Small intestine (tissue), 7 donors: ENCODE measurements around the gene C14orf180. TPM values are rescaled to one million over a fixed set of nuclear protein-coding genes. Genes with fewer than 3 reads are reported as not detected.

Source experiments
- DNase-seq, 2 donors: peaks; one replicate each; pipeline versions ENCODE4 v3.0.0 to v3.0.0-alpha.2; 2013
- FAIRE-seq: peaks from 2 replicates; lab custom pipeline; 2012; peaks lifted over from hg19 to GRCh38; lab: Jason Lieb, UNC
- H3K27ac ChIP-seq, 3 donors: one replicate each; pipeline ENCODE4 v1.5.1; 2013; ENCODE audit warnings: low read length in 2 of 3, mild to moderate bottlenecking in 2 of 3, control low read depth in 1 of 3, inconsistent platforms in 1 of 3, low read depth in 1 of 3, moderate library complexity in 1 of 3
- H3K27me3 ChIP-seq, 3 donors: one replicate each; pipeline ENCODE4 v1.6.1; 2013; ENCODE audit warnings: low read length in 3 of 3, inconsistent platforms in 1 of 3; ENCODE audit not compliant: control insufficient read depth in 3 of 3, insufficient read depth in 3 of 3
- H3K36me3 ChIP-seq, 3 donors: one replicate each; pipeline ENCODE4 v1.6.1; 2013; ENCODE audit warnings: low read length in 3 of 3, inconsistent platforms in 1 of 3, low read depth in 1 of 3, mild to moderate bottlenecking in 1 of 3, moderate library complexity in 1 of 3; ENCODE audit not compliant: control insufficient read depth in 3 of 3, insufficient read depth in 2 of 3
- H3K4me1 ChIP-seq, 3 donors: one replicate each; pipeline ENCODE4 v1.6.1; 2013; ENCODE audit warnings: low read length in 2 of 3, inconsistent platforms in 1 of 3, low read depth in 1 of 3, mild to moderate bottlenecking in 1 of 3, moderate library complexity in 1 of 3; ENCODE audit not compliant: control insufficient read depth in 3 of 3, insufficient read depth in 2 of 3
- H3K4me3 ChIP-seq, 3 donors: one replicate each; pipeline ENCODE4 v1.5.1; 2013; ENCODE audit warnings: low read length in 3 of 3, control low read depth in 1 of 3, inconsistent platforms in 1 of 3, low read depth in 1 of 3, mild to moderate bottlenecking in 1 of 3, moderate library complexity in 1 of 3
- H3K9me3 ChIP-seq, 2 donors: one replicate each; pipeline ENCODE4 v1.6.1; 2013; ENCODE audit warnings: low read depth in 1 of 2, low read length in 1 of 2; ENCODE audit not compliant: control insufficient read depth in 2 of 2, insufficient read depth in 1 of 2
- WGBS, 3 donors: extraction: QIAGEN DNeasy Blood & Tissue Kit; methylation state at CpG; one replicate each; pipeline ENCODE4 v1.1.7; 2013; 5-methylcytosine and 5-hydroxymethylcytosine counted together
- polyA plus RNA-seq, 4 donors: library from polyadenylated mRNA; stranded (reverse) in 3 of 4; unstranded in 1 of 4; fragments of 200-250 nt in 3 of 4; fragments of 120-200 nt in 1 of 4; gene quantifications; one replicate each; pipeline versions ENCODE4 v1.2.1 to v1.2.3, GENCODE V29; 2013
- donor health status: healthy with polysubstance abuse.
- donor health status: control.
- donor health status: control.
- donor health status: Bipolar disorder and iron deficiency.
- donor health status: healthy.

The C14orf180 gene
- polyA plus RNA-seq, 4 donors = 0.04 to 2.3 TPM; not detected in 2

DNA sequence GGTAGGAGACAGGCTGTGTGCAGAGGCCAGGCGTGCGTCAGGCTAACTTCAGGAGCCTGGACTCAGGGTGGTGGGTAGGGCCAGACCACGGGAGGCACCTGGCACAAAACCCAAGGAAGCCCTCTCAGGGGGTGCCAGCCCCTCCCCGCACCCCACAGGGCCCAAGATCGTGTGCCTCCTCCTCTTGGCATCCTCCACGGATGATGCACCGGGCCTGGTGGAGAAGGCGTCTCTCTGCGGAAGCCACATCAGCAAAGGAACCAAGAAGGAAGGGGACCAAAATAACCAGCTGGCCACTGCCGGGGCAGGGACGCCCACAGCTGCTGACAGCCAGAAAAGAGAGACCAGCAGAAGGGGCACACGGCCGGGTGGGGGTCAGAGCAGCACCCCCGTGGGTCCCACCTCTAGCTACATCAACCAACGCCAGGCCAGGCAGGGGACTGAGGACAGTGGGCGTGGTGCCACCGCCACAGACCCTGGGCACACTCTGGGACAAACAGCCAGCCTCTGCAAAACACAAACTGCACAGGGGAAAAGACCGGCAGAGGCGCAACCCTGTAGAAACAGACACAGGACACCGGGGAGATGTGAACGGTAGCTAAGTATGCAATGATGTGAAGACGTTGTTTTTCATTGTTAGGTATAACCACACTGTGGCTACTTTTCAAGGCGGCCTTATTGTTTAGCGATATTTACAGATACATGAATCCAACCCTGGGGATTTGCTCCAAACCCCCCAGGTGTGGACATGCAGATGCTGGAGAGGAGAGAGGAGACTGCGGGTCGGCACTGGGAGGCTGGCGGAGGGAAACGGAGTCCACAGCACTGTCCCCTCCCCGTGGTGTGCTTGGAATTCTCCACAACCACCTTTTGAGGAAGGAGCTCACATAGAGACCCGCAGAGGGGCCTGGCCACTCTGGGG, 26.1 kb upstream of the C14orf180 start:
- H3K4me1 ChIP-seq = peaks cover 0 to 8% (median 0%) of the 10 kb centered on the region in 3 donors
- DNase-seq = no peak
- FAIRE-seq = no peak
- 73 to 84% (median 82%) methylated on average over 29 to 30 of the region's 30 CpGs for WGBS, 3 donors
- no peak overlapping the region for H3K27ac ChIP-seq
- H3K9me3 ChIP-seq = peaks cover 0 to 4% of the 10 kb centered on the region in 2 donors
- H3K27me3 ChIP-seq = no peaks in the 10 kb centered on the region
- no peaks in the 10 kb centered on the region for H3K36me3 ChIP-seq
- no peak overlapping the region for H3K4me3 ChIP-seq

DNA sequence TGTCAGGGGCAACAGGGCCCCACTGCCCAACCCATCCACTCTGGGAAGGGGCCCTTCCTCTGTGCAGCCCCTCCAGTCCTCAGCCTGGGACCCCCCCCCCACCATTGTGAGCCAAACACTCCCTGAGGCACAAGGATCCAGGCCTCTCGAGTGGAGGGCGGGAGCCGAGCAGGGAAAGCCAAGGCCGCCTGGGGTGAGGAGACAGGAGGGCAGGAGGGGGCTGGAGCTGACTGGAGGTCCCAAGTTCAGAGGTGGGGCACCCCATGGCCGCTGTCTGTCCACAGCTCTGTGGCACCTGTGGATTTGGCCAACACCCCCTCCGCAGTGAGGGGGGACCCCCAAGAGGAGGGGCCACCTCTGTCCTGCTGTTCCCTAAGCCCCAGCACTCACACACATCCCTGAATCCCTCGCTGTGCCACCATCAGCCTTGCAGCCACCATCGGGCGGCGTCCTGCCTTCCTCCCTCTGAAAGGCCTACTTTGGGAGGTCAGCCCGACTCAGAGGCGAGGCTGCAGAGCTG, 25.4 kb upstream of the C14orf180 start:
- H3K36me3 ChIP-seq = no peaks in the 10 kb centered on the region
- H3K9me3 ChIP-seq = peaks cover 0 to 4% of the 10 kb centered on the region in 2 donors
- H3K4me3 ChIP-seq = no peak overlapping the region
- no peak for DNase-seq
- no peaks in the 10 kb centered on the region for H3K27me3 ChIP-seq
- 71 to 80% (median 78%) methylated on average over 11 to 12 of the region's 12 CpGs for WGBS, 3 donors
- H3K27ac ChIP-seq = no peak overlapping the region
- FAIRE-seq = no peak
- H3K4me1 ChIP-seq = peaks cover 0 to 8% (median 0%) of the 10 kb centered on the region in 3 donors

- DNase-seq = peak in 1 of 2 donors; percentile 28
- Histone ChIP-seq H3K9me3 (peaks cover 0 to 4% of the 10 kb centered on the region in 2 donors), H3K36me3 (no peaks in the 10 kb centered on the region), H3K27ac (no peak overlapping the region), H3K27me3 (no peaks in the 10 kb centered on the region), H3K4me1 (peaks cover 0 to 8% (median 0%) of the 10 kb centered on the region in 3 donors), H3K4me3 (no peak overlapping the region)
- 61 to 79% (median 65%) methylated on average over 21 to 26 of the region's 26 CpGs for WGBS, 3 donors
- FAIRE-seq = no peak
These were observed 24.7 kb upstream of the C14orf180 start for GRCh38 chr14:104554608-104555429.

DNA sequence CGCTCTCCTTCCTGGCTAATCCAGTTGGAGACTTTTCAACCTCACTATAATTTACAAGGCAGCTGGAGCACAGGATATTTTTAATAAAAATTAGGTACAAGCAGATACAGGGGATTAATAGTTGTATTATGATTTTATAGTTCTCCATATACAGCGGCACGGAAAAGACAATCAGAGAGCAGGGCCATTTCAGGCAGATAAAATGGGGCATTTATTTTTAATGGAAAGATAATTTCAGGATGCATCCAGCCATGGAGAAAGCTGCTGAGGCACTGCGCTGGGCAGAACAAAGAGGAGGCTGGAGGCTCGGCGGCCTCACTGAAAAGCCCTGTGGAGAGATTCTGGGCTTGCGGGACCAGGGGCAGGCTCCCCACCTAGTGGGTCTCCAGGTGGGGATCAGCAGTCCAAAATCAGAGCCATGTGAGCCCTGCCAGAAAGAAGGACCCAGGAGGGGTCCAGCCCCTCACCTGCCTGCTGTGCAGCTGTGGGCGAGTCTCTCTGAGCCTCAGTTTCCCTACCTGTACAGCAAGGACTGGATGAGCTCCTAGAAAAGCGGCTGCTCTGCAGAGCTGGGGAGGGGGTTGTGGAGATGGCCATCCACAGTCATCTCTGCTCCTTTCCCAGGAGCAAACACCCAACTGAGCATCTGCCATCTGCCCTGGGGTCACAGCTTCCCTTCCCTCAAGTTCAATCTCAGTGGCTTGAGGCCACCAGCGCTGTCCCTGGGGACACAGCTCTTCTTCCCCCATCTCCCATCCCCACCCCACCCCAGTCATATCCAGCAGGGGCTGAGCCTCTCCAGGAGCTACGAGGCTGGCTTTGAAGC, 23.9 kb upstream of the C14orf180 start:
- no peak overlapping the region for H3K4me3 ChIP-seq
- WGBS, 3 donors = 89 to 93% (median 89%) methylated on average over 11 of the region's 11 CpGs
- H3K9me3 ChIP-seq = no peaks in the 10 kb centered on the region
- peaks cover 0 to 8% (median 0%) of the 10 kb centered on the region in 3 donors for H3K4me1 ChIP-seq
- no peak for FAIRE-seq
- H3K27me3 ChIP-seq = no peaks in the 10 kb centered on the region
- no peak overlapping the region for H3K27ac ChIP-seq
- H3K36me3 ChIP-seq = no peaks in the 10 kb centered on the region
- no peak for DNase-seq

- WGBS, 3 donors = 55 to 73% (median 66%) methylated on average over 12 to 13 of the region's 13 CpGs
- Histone ChIP-seq H3K36me3 (no peaks in the 10 kb centered on the region), H3K9me3 (no peaks in the 10 kb centered on the region), H3K27me3 (no peaks in the 10 kb centered on the region), H3K4me1 (peaks cover 0 to 8% (median 0%) of the 10 kb centered on the region in 3 donors), H3K4me3 (no peak overlapping the region), H3K27ac (no peak overlapping the region)
- FAIRE-seq (no peak), DNase-seq (no peak)
These were observed 23.1 kb upstream of the C14orf180 start for GRCh38 chr14:104556256-104557021.

DNA sequence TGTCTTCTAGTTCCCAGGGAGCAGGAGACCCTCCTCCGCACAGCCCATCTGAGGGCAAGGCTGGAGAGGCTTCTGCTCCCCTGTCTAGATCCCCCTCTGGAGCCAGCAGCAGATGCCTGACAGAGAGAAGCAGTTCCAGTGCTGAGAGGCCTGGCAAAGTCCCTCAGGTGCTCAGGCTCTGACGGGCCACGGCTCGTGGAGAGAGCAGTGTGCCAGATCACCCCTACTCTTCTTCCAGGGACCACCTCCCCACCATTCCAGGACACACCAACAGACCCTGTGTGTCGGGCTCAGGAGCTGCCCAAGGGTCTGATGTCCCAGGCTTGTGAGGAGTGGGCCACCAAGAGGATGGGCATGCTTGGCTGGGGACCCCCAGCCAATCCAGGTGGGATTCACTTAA, 22.5 kb upstream of the C14orf180 start:
- Histone ChIP-seq H3K4me1 (peaks cover 0 to 8% (median 0%) of the 10 kb centered on the region in 3 donors), H3K27ac (no peak overlapping the region), H3K27me3 (no peaks in the 10 kb centered on the region), H3K36me3 (no peaks in the 10 kb centered on the region), H3K4me3 (no peak overlapping the region), H3K9me3 (no peaks in the 10 kb centered on the region)
- WGBS, 3 donors = 75 to 91% (median 86%) methylated on average over 5 of the region's 5 CpGs
- DNase-seq (no peak), FAIRE-seq (no peak)

DNA sequence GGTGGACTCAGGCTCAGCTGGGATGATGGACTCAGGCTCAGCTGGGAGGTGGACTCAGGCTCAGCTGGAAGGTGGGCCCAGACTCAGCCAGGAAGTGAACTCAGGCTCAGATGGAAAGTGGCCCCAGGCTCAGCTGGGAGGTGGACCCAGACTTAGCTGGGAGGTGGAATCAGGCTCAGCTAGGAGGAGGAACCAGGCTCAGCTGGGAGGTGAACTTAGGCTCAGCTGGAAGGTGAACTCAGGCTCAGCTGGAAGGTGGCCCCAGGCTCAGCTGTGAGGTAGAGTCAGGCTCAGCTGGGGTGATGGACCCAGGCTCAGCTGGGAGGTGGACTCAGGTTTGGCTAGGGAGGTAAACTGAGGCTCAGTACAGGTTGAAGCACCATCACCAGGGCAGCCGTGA, 21.8 kb upstream of the C14orf180 start:
- Histone ChIP-seq H3K9me3 (no peaks in the 10 kb centered on the region), H3K27ac (no peak overlapping the region), H3K27me3 (no peaks in the 10 kb centered on the region), H3K36me3 (no peaks in the 10 kb centered on the region), H3K4me1 (peaks cover 0 to 8% (median 0%) of the 10 kb centered on the region in 3 donors), H3K4me3 (no peak overlapping the region)
- FAIRE-seq = no peak
- DNase-seq = no peak
- 90 to 96% (median 92%) methylated on average over 1 of the region's 1 CpG for WGBS, 3 donors
